GM12892 (cell line): ENCODE data around the gene PTBP2.

Experiments
- POLR2A ChIP-seq: IDR thresholded peaks from 2 replicates; pipeline ENCODE4 v1.6.1; 2011; ENCODE audit warnings: low read depth, low read length, control low read depth
- TAF1 ChIP-seq: IDR thresholded peaks from 2 replicates; pipeline ENCODE4 v1.6.1; 2011; ENCODE audit warnings: low read depth, mild to moderate bottlenecking, control low read depth, low read length, borderline replicate concordance

- TF ChIP-seq TAF1 (no peak), POLR2A (no peak)
These were observed 1.4 kb downstream of the PTBP2 start for GRCh38 chr1:96722958-96723357.
